HG02759 (cell line): Measurements from ENCODE around the gene RNF13.
"Not testable (repeated sequence)": the region's sequence is repeated elsewhere in the genome, so short reads cannot be mapped to it uniquely, and the experiment has no call there.

Source experiments
- ATAC-seq: cut with Tn5 transposase; IDR thresholded peaks from one replicate; pipeline ENCODE4 v1.9.1; 2021; ENCODE audit warnings: mild to moderate bottlenecking, moderate library complexity; ENCODE audit not compliant: unreplicated experiment

The RNF13 gene

DNA sequence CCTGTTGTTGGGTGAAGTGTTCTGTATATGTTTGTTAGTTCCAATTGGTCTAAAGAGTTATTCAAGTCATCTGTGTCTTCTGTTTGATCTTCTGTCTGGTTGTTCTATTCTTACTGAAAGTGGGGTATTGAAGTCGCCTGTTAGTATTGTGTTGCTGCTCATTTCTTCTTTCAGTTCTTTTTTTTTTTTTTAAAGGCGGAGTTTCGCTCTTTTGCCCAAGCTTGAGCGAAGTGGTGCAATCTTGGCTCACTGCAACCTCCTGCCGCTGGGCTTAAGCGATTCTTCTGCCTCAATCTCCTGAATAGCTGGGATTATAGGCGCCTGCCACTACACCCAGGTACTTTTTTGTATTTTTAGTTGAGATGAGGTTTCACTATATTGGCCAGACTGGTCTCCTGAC, 134.2 kb downstream of the RNF13 start:
- no peak for ATAC-seq

DNA sequence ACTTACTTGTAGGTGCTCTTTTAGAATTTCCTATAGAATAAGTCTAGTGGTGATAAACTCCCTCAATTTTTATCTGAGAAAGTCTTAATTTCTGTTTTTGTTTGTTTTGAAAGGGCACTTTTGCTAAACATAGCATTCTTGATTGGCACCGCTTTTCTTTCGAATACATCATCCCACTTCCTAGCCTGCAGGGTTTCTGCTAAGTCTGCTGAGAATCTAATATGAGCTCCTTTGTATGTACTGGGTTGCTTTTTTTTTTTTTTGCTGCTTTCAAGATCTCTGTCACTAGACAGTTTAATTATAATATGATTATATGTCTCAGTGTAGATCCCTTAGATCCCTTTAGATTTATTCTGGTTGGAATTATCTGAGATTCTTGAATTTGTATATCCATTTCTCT, 136.2 kb downstream of the RNF13 start:
- no peak for ATAC-seq

- no peak for ATAC-seq
These were observed 141.8 kb downstream of the RNF13 start for GRCh38 chr3:149954812-149955211.

GRCh38 chr3:149955449-149955848, 142.4 kb downstream of the RNF13 start:
- no peak for ATAC-seq

DNA sequence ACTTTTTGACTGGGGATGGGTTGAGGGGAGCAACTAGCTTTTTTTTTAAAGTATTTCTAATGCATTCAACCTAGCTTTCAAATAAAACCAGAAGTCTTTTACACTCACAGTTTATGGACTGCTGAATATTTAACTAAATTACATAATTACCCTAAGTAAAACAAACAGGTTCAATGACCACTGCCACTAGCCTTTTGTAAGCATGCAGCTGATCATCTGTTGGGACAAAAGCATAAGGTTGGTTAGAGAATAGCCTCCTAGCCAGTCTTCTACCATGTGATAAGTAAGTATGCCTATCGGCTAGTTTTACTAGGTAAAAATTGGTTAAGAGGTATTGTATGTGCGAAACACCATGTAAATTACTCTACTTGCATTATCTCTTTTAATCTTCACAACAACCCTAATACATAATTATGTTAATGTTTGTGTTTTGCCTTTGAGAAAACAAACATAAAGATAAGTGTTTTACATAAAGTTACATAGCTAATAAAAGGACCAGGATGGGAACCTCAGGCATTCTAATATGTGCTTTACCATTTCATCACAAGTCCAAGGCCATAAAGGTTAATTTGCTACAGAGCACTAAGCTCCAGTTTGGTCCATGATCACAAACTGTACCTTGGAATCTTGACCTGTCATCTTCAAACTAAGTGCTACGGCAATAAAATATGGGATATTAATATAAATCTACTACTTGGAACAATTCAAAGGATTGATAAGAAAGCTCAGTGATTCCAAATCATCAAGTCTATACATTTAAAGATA, 144.5 kb downstream of the RNF13 start:
- no peak for ATAC-seq

GRCh38 chr3:149958171-149958796, 145.3 kb downstream of the RNF13 start:
- ATAC-seq = no peak

GRCh38 chr3:149959443-149959842, 146.4 kb downstream of the RNF13 start:
- ATAC-seq = no peak

GRCh38 chr3:149963485-149963884, 150.5 kb downstream of the RNF13 start:
- ATAC-seq = no peak

- ATAC-seq = no peak
These were observed 151.3 kb downstream of the RNF13 start for GRCh38 chr3:149964291-149964690.

GRCh38 chr3:149965278-149965677, 152.3 kb downstream of the RNF13 start:
- ATAC-seq = no peak

- ATAC-seq = no peak
These were observed 154.2 kb downstream of the RNF13 start for GRCh38 chr3:149967086-149967685.

DNA sequence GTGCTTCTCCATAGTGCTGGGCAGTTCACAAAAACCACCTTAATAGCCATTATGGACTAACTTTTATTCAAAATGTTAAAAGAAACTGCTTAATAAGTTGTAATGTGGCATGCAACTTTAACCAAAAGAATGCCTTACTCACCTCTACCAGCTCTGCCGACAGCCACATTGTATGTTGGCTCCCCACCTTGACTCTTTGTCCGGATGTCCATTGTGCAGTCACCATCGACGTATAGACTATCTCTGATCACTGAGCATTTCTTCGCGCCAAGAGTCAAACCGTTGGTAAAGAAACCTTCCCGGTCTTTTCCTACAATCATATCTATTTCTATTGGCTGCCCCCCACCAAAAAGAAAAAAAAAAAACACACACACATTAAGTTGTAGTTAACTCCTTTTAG, 155.2 kb downstream of the RNF13 start:
- ATAC-seq = no peak

DNA sequence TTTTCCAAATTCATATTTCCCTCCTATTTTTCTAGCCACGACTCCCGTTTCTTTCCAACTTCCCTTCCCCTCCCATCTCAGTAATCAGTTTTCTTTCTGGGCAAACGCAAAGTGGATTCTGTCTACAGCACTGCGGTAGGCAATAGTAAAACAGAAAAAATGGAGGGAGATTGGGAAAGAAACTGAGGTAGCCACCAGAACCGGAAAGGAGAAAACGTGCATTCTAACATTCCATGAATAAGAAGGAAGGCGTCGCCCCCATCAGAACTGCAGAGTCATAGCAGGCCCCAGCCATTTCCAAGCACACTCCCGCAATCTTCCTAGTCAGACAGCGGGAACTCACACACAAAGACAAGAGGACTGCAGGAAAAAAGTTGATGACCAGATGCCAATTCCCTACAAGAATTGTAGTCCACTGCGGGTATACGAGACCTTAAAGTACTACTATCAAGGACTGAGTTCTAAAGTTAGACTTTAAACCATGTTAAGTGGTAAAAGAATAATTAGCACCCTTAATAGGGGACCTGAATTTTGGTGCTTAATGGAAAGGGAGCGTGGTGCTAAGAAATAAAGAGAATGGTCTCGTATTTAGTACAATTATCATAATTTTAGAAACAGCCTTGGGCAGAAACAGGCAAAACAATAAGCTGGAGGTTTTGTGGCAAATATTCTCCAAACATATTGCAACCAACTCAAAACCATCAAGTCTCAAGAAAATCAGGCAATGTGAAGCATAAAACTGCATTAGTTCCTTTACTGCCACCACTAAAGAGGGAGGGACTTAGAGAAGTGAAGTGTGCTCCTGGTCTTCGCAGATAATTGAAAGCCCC, 156.3 kb downstream of the RNF13 start:
- ATAC-seq = no peak

GRCh38 chr3:149969940-149970715, 157.1 kb downstream of the RNF13 start:
- ATAC-seq = peak; percentile 71

- ATAC-seq = peak; percentile 52
These were observed 157.8 kb downstream of the RNF13 start, which contains the start of gene PFN2 for GRCh38 chr3:149970716-149971402. PFN2 (minus strand) TSS chr3:149970895; CDS start chr3:149970856, 39 bp downstream.

DNA sequence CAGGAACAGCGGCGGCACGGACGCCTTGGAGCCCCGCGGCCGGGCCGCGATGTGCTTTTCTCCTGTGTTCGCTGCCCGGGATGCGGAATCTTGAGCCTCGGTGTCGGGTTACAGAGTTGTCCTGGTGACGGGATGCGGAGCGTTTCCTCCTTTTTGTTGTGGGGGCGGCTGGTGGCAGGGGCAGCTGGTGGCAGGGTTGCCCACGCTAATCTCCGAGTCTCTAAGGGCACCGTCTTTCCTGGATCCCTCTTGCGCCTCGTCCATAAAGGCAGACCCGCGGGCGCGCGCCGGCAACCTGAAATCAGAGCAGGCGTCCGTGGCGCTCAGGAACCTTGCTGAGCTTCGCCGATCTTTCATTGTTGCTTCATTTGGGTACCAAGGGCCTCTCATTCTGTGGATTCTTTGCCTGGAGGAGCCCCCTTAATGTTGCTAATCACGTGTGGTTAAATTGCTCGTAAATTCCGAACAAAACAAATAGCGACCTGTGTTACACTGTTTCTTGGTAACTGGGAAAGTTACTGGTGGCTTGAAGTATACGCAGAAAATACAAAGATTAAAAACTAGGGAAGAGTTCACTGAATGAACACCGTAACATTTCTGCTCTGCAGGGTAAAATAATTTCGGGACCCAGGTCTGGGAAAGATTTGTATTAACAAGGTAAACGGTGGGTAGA, 158.5 kb downstream of the RNF13 start:
- ATAC-seq = peak; percentile 9

DNA sequence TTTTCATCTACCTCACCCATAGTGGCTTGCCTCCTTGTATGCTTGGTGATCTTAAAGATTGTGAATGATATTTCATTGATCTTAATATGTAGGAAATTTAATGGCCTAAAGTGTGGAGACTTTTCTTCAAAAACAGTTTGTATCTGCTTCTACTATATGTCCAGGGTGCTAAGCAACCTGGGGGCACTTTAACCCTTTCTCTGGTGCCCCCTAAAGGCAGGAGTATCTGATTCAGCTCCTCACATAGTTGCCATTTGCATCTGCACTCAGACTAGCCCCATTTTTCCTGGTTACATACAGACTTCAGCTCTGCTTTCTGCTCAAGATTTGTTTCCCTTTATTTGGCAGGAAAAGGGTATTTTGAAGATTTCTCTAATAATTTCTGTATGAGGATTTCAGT, 162.9 kb downstream of the RNF13 start:
- ATAC-seq = no peak

GRCh38 chr3:149977386-149977785, 164.4 kb downstream of the RNF13 start:
- ATAC-seq = no peak

DNA sequence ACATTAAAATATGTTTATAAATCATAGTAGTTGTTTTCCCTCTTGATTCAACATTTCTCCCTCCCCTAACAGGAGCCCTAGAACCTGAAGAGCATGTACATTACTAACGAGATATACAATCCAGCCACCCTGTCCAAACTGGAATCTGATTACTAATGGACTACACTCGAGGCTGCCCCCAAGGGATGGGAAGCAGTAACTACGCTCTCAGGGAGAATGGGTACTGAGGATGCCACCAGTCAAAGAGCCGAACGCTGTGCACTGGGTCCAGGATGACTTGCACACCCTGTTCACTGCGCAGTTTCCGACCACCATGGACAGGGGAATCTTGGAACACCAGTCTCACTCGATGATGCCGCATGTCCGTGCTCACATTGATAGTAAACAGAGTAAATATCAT, 169.0 kb downstream of the RNF13 start:
- not testable (repeated sequence) for ATAC-seq
